Esophagus squamous epithelium (tissue), 5 donors: ENCODE results near the gene MT1X. TPM values are rescaled to one million over a fixed set of nuclear protein-coding genes. Genes with fewer than 3 reads are reported as not detected.

ENCODE experiments used
- DNase-seq: peaks from one replicate; lab custom pipeline; 2025; lab: John Stamatoyannopoulos, UW
- H3K27ac ChIP-seq, 4 donors: fragments of 200-600 bp; sonication (generic); one replicate each; pipeline ENCODE4 v1.5.1; 2016 to 2019; ENCODE audit warnings: mild to moderate bottlenecking in 1 of 4
- H3K27me3 ChIP-seq, 4 donors: fragments of 200-600 bp; sonication (generic); 1 replicate in 3 of 4; 2 replicates in 1 of 4; pipeline versions ENCODE4 v1.5.1 to v1.6.0; 2017 to 2021; ENCODE audit warnings: antibody characterized with exemption in 1 of 4
- H3K36me3 ChIP-seq, 3 donors: fragments of 200-600 bp; sonication (generic); one replicate each; pipeline ENCODE4 v1.5.1; 2016 to 2019
- H3K4me1 ChIP-seq, 3 donors: fragments of 200-600 bp; sonication (generic); one replicate each; pipeline ENCODE4 v1.5.1; 2017 to 2019
- H3K4me3 ChIP-seq, 4 donors: fragments of 200-600 bp; sonication (generic); 1 replicate in 3 of 4; 2 replicates in 1 of 4; pipeline ENCODE4 v1.5.1; 2016 to 2019; ENCODE audit warnings: mild to moderate bottlenecking in 2 of 4, moderate library complexity in 1 of 4
- H3K9me3 ChIP-seq, 3 donors: fragments of 200-600 bp; sonication (generic); one replicate each; pipeline ENCODE4 v1.5.1; 2016 to 2019
- CTCF ChIP-seq, 6 experiments: fragments of 450-650 bp in 4 of 6; fragments of 200-600 bp in 2 of 6; sonication (generic) in 2 of 6; IDR thresholded peaks; one replicate each; pipeline ENCODE4 v1.5.1; 2016 to 2019; ENCODE audit warnings: antibody characterized with exemption in 6 of 6, mild to moderate bottlenecking in 4 of 6, moderate library complexity in 4 of 6
- POLR2A ChIP-seq, 4 donors: fragments of 450-650 bp; IDR thresholded peaks; one replicate each; pipeline ENCODE4 v1.6.1; 2017; ENCODE audit warnings: antibody characterized with exemption in 4 of 4, mild to moderate bottlenecking in 4 of 4, moderate library complexity in 3 of 4
- WGBS, 2 donors: methylation state at CpG; one replicate each; pipeline ENCODE4 v1.1.5; 2018; 5-methylcytosine and 5-hydroxymethylcytosine counted together
- intact Hi-C: fragments of 100-400 bp; cut with DNase I; formaldehyde crosslinking; loops from one replicate; pipeline ENCODE4 v1.15.0; 2022
- total RNA-seq, 4 donors: library from RNA; depleted of rRNA; stranded (reverse); fragments of >200 nt; gene quantifications; one replicate each; pipeline ENCODE4 v1.1.0, GENCODE V29; 2016
- donor health status: DM: yes; HTN: yes; CAD: no.

The MT1X gene
- total RNA-seq, 4 donors from 2014 or later: 343 to 1,688 (median 688) TPM

- Histone ChIP-seq H3K27ac (peak overlapping the region; percentile 84 to 90 (median 88)), H3K4me3 (peak overlapping the region; percentile 88 to 94 (median 92)), H3K9me3 (no peaks in the 10 kb centered on the region), H3K27me3 (no peaks in the 10 kb centered on the region), H3K4me1 (peaks cover 6 to 45% (median 18%) of the 10 kb centered on the region in 3 donors), H3K36me3 (no peaks in the 10 kb centered on the region)
- intact Hi-C loops: no loop called here
- no peak for DNase-seq
- WGBS, 2 donors: 50 to 55% methylated on average over 8 of the region's 8 CpGs
- TF ChIP-seq CTCF (IDR thresholded peaks at IDR 0.05) (no peak), POLR2A (IDR thresholded peaks at IDR 0.05) (no peak)
These were observed 46.9 kb downstream of the MT1X start for GRCh38 chr16:56728980-56729734.

- peak within 1 kb of the TSS; percentile 88 to 94 (median 92) for H3K4me3 ChIP-seq
- 0% methylated on average over 20 to 26 of the region's 70 CpGs for WGBS, 2 donors
These were observed 47.7 kb downstream of the MT1X start, which contains the start of gene NUP93 for GRCh38 chr16:56729735-56730662. NUP93 (plus strand) TSS chr16:56730129; CDS start chr16:56748248, 18,119 bp downstream.

GRCh38 chr16:56732366-56732765 is 50.1 kb downstream of the MT1X start:
- DNase-seq: no peak
- peaks cover 6 to 40% (median 18%) of the 10 kb centered on the region in 3 donors for H3K4me1 ChIP-seq
- no peak overlapping the region for H3K4me3 ChIP-seq
- no peak for TF ChIP-seq CTCF (IDR thresholded peaks at IDR 0.05)
- TF ChIP-seq POLR2A (IDR thresholded peaks at IDR 0.05): no peak
- intact Hi-C loops: no loop called here
- H3K27me3 ChIP-seq: no peaks in the 10 kb centered on the region
- H3K9me3 ChIP-seq: no peaks in the 10 kb centered on the region
- H3K27ac ChIP-seq: no peak overlapping the region
- H3K36me3 ChIP-seq: no peaks in the 10 kb centered on the region
- 82 to 84% methylated on average over 2 of the region's 2 CpGs for WGBS, 2 donors

More at GRCh38 chr16:56729735-56730662, 47.7 kb downstream of the MT1X start, which contains the start of gene NUP93:
- peaks cover 6 to 45% (median 18%) of the 10 kb centered on the region in 3 donors for H3K4me1 ChIP-seq
- intact Hi-C loops: no loop called here
- H3K27ac ChIP-seq: peak within 1 kb of the TSS; percentile 84 to 90 (median 88)
- no peaks in the 10 kb centered on the region for H3K27me3 ChIP-seq
- TF ChIP-seq CTCF (IDR thresholded peaks at IDR 0.05) (peak in 1 of 6 experiments; percentile 3), POLR2A (IDR thresholded peaks at IDR 0.05) (peak in 2 of 4 donors; percentile 56 to 64)
- peak; percentile 59 for DNase-seq
- H3K36me3 ChIP-seq: no peaks in the 10 kb centered on the region
- H3K9me3 ChIP-seq: no peaks in the 10 kb centered on the region

DNA sequence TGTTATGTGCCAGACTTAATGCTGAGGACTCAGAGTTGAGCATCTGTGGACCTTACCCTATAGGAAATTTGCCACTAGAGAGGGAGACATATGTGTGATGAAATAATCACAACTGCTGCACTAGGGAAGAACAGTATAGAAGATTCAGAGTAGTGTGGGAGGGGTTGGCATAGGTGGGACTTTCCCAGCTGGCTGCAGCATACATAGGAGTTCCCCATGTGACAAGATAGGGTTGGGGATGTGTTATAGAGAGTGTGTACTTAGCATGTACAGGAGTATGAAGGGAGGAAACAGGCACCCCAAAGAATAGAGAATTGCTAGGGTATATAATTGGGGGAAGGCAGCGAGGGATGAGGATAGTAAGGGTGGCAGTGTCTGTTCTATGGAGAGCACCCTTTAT is 50.6 kb downstream of the MT1X start:
- no peak for DNase-seq

More for the DNA sequence above, 50.6 kb downstream of the MT1X start:
- peaks cover 6 to 36% (median 18%) of the 10 kb centered on the region in 3 donors for H3K4me1 ChIP-seq
- no peak for TF ChIP-seq POLR2A (IDR thresholded peaks at IDR 0.05)
- no peak for TF ChIP-seq CTCF (IDR thresholded peaks at IDR 0.05)
- H3K4me3 ChIP-seq: no peak overlapping the region
- intact Hi-C loops: no loop called here
- H3K27me3 ChIP-seq: no peaks in the 10 kb centered on the region
- H3K27ac ChIP-seq: no peak overlapping the region
- H3K36me3 ChIP-seq: no peaks in the 10 kb centered on the region
- no peaks in the 10 kb centered on the region for H3K9me3 ChIP-seq
- WGBS, 2 donors: 81 to 92% methylated on average over 1 of the region's 1 CpG

Other genes starting within 250 kb of the MT1X start
- gene NUDT21, start 231.1 kb upstream of the MT1X start, total RNA-seq: 10 to 100 TPM; 39.4 to 55.5 (median 48.2) TPM
- gene OGFOD1, start 230.9 kb upstream of the MT1X start, total RNA-seq: 10 to 100 TPM; 28.8 to 58.3 (median 32.1) TPM
- 10 to 100 TPM; 15.2 to 60.8 (median 31.1) TPM for gene BBS2, start 162.4 kb upstream of the MT1X start, total RNA-seq
- not detected for gene MT4, start 117.4 kb upstream of the MT1X start, total RNA-seq
- gene MT3, start 92.9 kb upstream of the MT1X start, total RNA-seq: not detected
- gene MT2A, start 73.9 kb upstream of the MT1X start, total RNA-seq: 100 to 1,000 TPM in 2 of 4 donors, 10 to 100 TPM in 2; 76.5 to 157 (median 96.2) TPM
- 100 to 1,000 TPM in 1 of 4 donors, 10 to 100 TPM in 3; 52.4 to 106 (median 88.7) TPM for gene MT1E, start 56.7 kb upstream of the MT1X start, total RNA-seq
- 1 to 10 TPM in 2 of 4 donors, under 1 TPM in 1, not detected in 1; 0.57 to 7.4 (median 4.8) TPM for gene MT1M, start 49.8 kb upstream of the MT1X start, total RNA-seq
- 10 to 100 TPM in 1 of 4 donors, 1 to 10 TPM in 2, not detected in 1; 3.3 to 34.2 (median 5.3) TPM for gene MT1A, start 43.8 kb upstream of the MT1X start, total RNA-seq
- not detected for gene MT1B, start 30.6 kb upstream of the MT1X start, total RNA-seq
- gene MT1F, start 24.5 kb upstream of the MT1X start, total RNA-seq: 1 to 10 TPM in 3 of 4 donors, not detected in 1; 2.8 to 4.2 (median 2.9) TPM
- 10 to 100 TPM in 3 of 4 donors, 1 to 10 TPM in 1; 5.8 to 52.1 (median 16.5) TPM for gene MT1G, start 14.4 kb upstream of the MT1X start, total RNA-seq
- 1 to 10 TPM in 1 of 4 donors, not detected in 3; 5.7 TPM for gene MT1H, start 12.7 kb upstream of the MT1X start, total RNA-seq
- 10 to 100 TPM; 38.2 to 46.5 (median 41.2) TPM for gene NUP93, start 47.7 kb downstream of the MT1X start, total RNA-seq
- not detected for gene SLC12A3, start 182.7 kb downstream of the MT1X start, total RNA-seq
- 10 to 100 TPM; 40.6 to 81.3 (median 43.9) TPM for gene HERPUD1, start 249.7 kb downstream of the MT1X start, total RNA-seq